Tibial nerve (tissue), 4 donors: Measurements from ENCODE around the gene GABRG3.

Source experiments
- CTCF ChIP-seq, 5 experiments: fragments of 200-600 bp in 3 of 5; fragments of 450-650 bp in 2 of 5; sonication (generic) in 3 of 5; IDR thresholded peaks; one replicate each; pipeline ENCODE4 v1.5.1; 2016 to 2019; ENCODE audit warnings: antibody characterized with exemption in 5 of 5, mild to moderate bottlenecking in 3 of 5, moderate library complexity in 2 of 5
- EP300 ChIP-seq, 2 donors: sonication (generic); formaldehyde crosslinking; IDR thresholded peaks; one replicate each; pipeline ENCODE4 v1.6.1; 2017; ENCODE audit warnings: antibody characterized with exemption in 2 of 2, mild to moderate bottlenecking in 1 of 2

GRCh38 chr15:27396521-27396920 lies 425.5 kb downstream of the GABRG3 start:
- TF ChIP-seq EP300 (IDR thresholded peaks at IDR 0.05) (no peak), CTCF (IDR thresholded peaks at IDR 0.05) (no peak)
